ENCODE results near the gene DENND6A. TPM values are rescaled to one million over a fixed set of nuclear protein-coding genes. Genes with fewer than 3 reads are reported as not detected.

DENND6A gene
- total RNA-seq, 2 donors from 2014 or later = 23.4 to 35.1 TPM

GRCh38 chr3:57583544-57583943 lies 109.3 kb downstream of the DENND6A start:
- no peaks in the 10 kb centered on the region for H3K9me3 Mint-ChIP-seq
- DNase-seq = no peak
- Histone ChIP-seq H3K36me3 (ENCODE audit: control insufficient read depth, insufficient read depth, low read length) (peaks cover 72% of the 10 kb centered on the region), H3K4me3 (ENCODE audit: low read length) (no peak overlapping the region), H3K4me1 (ENCODE audit: control insufficient read depth, insufficient read depth, low read length) (peaks cover 4% of the 10 kb centered on the region), H3K9ac (ENCODE audit: extremely low read depth, low read length, poor library complexity, severe bottlenecking) (no peak overlapping the region), H3K9me3 (ENCODE audit: control insufficient read depth, low read length) (no peaks in the 10 kb centered on the region), H3K27ac (ENCODE audit: low read depth, low read length) (no peak overlapping the region), H3K27me3 (ENCODE audit: control insufficient read depth, insufficient read depth, low read length, poor library complexity, severe bottlenecking) (no peaks in the 10 kb centered on the region)
- H3K4me3 Mint-ChIP-seq = no peak overlapping the region
- TF ChIP-seq CTCF (conservative IDR thresholded peaks at IDR 0.05) = no peak
- H3K27ac Mint-ChIP-seq = peak overlapping the region; percentile 20
- peaks cover 59% of the 10 kb centered on the region for H3K36me3 Mint-ChIP-seq (ENCODE audit: low read depth)
- H3K27me3 Mint-ChIP-seq (ENCODE audit: insufficient read depth) = no peaks in the 10 kb centered on the region
- 91 to 100% methylated on average over 1 to 2 of the region's 2 CpGs for WGBS, 2 experiments (ENCODE audit: insufficient coverage in 1 of 2, insufficient read length in 1 of 2)
- H3K4me1 Mint-ChIP-seq = peaks cover 15% of the 10 kb centered on the region

- Histone ChIP-seq H3K27ac (ENCODE audit: low read depth, low read length) (no peak overlapping the region), H3K9ac (ENCODE audit: extremely low read depth, low read length, poor library complexity, severe bottlenecking) (no peak overlapping the region), H3K4me1 (ENCODE audit: control insufficient read depth, insufficient read depth, low read length) (peaks cover 4% of the 10 kb centered on the region), H3K9me3 (ENCODE audit: control insufficient read depth, low read length) (no peaks in the 10 kb centered on the region), H3K4me3 (ENCODE audit: low read length) (no peak overlapping the region), H3K27me3 (ENCODE audit: control insufficient read depth, insufficient read depth, low read length, poor library complexity, severe bottlenecking) (no peaks in the 10 kb centered on the region), H3K36me3 (ENCODE audit: control insufficient read depth, insufficient read depth, low read length) (peaks cover 81% of the 10 kb centered on the region)
- DNase-seq = peak; percentile 66
- H3K27me3 Mint-ChIP-seq (ENCODE audit: insufficient read depth) = no peaks in the 10 kb centered on the region
- WGBS, 2 experiments (ENCODE audit: insufficient coverage in 1 of 2, insufficient read length in 1 of 2) = 75 to 93% methylated on average over 1 to 7 of the region's 7 CpGs
- peaks cover 15% of the 10 kb centered on the region for H3K4me1 Mint-ChIP-seq
- peaks cover 66% of the 10 kb centered on the region for H3K36me3 Mint-ChIP-seq (ENCODE audit: low read depth)
- peak; percentile 63 for TF ChIP-seq CTCF (conservative IDR thresholded peaks at IDR 0.05)
- no peak overlapping the region for H3K27ac Mint-ChIP-seq
- no peak overlapping the region for H3K4me3 Mint-ChIP-seq
- no peaks in the 10 kb centered on the region for H3K9me3 Mint-ChIP-seq
These were observed 110.3 kb downstream of the DENND6A start for GRCh38 chr3:57582474-57583168.

- Histone ChIP-seq H3K27me3 (ENCODE audit: control insufficient read depth, insufficient read depth, low read length, poor library complexity, severe bottlenecking) (no peaks in the 10 kb centered on the region), H3K4me1 (ENCODE audit: control insufficient read depth, insufficient read depth, low read length) (no peaks in the 10 kb centered on the region), H3K9ac (ENCODE audit: extremely low read depth, low read length, poor library complexity, severe bottlenecking) (no peak overlapping the region), H3K27ac (ENCODE audit: low read depth, low read length) (no peak overlapping the region), H3K4me3 (ENCODE audit: low read length) (no peak overlapping the region), H3K36me3 (ENCODE audit: control insufficient read depth, insufficient read depth, low read length) (peaks cover 98% of the 10 kb centered on the region), H3K9me3 (ENCODE audit: control insufficient read depth, low read length) (no peaks in the 10 kb centered on the region)
- no peaks in the 10 kb centered on the region for H3K27me3 Mint-ChIP-seq (ENCODE audit: insufficient read depth)
- no peak for DNase-seq
- H3K36me3 Mint-ChIP-seq (ENCODE audit: low read depth) = peaks cover 87% of the 10 kb centered on the region
- no peak for TF ChIP-seq CTCF (conservative IDR thresholded peaks at IDR 0.05)
- H3K27ac Mint-ChIP-seq = peak overlapping the region; percentile 9
- WGBS, 2 experiments (ENCODE audit: insufficient coverage in 1 of 2, insufficient read length in 1 of 2) = 94 to 100% methylated on average over 2 to 9 of the region's 9 CpGs
- H3K9me3 Mint-ChIP-seq = no peaks in the 10 kb centered on the region
- H3K4me1 Mint-ChIP-seq = peaks cover 2% of the 10 kb centered on the region
- H3K4me3 Mint-ChIP-seq = no peak overlapping the region
These were observed 115.1 kb downstream of the DENND6A start for GRCh38 chr3:57577801-57578200.

Measured in endodermal cell (in vitro differentiated cells).